ENCODE measurements around the gene NET1. TPM values are rescaled to one million over a fixed set of nuclear protein-coding genes. Genes with fewer than 3 reads are reported as not detected.

The NET1 gene
- total RNA-seq, 1 donor, result 51.0 TPM

GRCh38 chr10:5504146-5505072 is 92.1 kb downstream of the NET1 start:
- Histone ChIP-seq H3K4me1 (ENCODE audit: insufficient read depth, low read length) (no peaks in the 10 kb centered on the region), H3K4me2 (ENCODE audit: insufficient read depth, low read length) (no peak overlapping the region), H2AFZ (ENCODE audit: low read length) (no peak overlapping the region), H4K20me1 (ENCODE audit: insufficient read depth, low read length) (no peaks in the 10 kb centered on the region), H3K9me3 (ENCODE audit: low read depth, low read length) (no peaks in the 10 kb centered on the region), H3K27ac (ENCODE audit: low read depth, low read length) (no peak overlapping the region), H3K36me3 (ENCODE audit: insufficient read depth, low read length) (no peaks in the 10 kb centered on the region), H3K27me3 (ENCODE audit: insufficient read depth, low read length) (peaks cover 30% of the 10 kb centered on the region), H3K4me3 (ENCODE audit: insufficient read depth, low read length) (no peak overlapping the region), H3K79me2 (ENCODE audit: insufficient read depth, low read length) (no peaks in the 10 kb centered on the region)
- TF ChIP-seq, protein P1, sequence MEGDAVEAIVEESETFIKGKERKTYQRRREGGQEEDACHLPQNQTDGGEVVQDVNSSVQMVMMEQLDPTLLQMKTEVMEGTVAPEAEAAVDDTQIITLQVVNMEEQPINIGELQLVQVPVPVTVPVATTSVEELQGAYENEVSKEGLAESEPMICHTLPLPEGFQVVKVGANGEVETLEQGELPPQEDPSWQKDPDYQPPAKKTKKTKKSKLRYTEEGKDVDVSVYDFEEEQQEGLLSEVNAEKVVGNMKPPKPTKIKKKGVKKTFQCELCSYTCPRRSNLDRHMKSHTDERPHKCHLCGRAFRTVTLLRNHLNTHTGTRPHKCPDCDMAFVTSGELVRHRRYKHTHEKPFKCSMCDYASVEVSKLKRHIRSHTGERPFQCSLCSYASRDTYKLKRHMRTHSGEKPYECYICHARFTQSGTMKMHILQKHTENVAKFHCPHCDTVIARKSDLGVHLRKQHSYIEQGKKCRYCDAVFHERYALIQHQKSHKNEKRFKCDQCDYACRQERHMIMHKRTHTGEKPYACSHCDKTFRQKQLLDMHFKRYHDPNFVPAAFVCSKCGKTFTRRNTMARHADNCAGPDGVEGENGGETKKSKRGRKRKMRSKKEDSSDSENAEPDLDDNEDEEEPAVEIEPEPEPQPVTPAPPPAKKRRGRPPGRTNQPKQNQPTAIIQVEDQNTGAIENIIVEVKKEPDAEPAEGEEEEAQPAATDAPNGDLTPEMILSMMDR (IDR thresholded peaks at IDR 0.05; ENCODE audit: extremely low read depth, low read depth, low read length), result no peak
- peak; percentile 74 for DNase-seq (ENCODE audit: insufficient read length, low spot score, missing footprints)

GRCh38 chr10:5506246-5506645 is 93.9 kb downstream of the NET1 start:
- Histone ChIP-seq H3K4me1 (ENCODE audit: insufficient read depth, low read length) (no peaks in the 10 kb centered on the region), H4K20me1 (ENCODE audit: insufficient read depth, low read length) (no peaks in the 10 kb centered on the region), H3K9me3 (ENCODE audit: low read depth, low read length) (no peaks in the 10 kb centered on the region), H3K27ac (ENCODE audit: low read depth, low read length) (no peak overlapping the region), H2AFZ (ENCODE audit: low read length) (no peak overlapping the region), H3K79me2 (ENCODE audit: insufficient read depth, low read length) (no peaks in the 10 kb centered on the region), H3K27me3 (ENCODE audit: insufficient read depth, low read length) (peaks cover 23% of the 10 kb centered on the region), H3K36me3 (ENCODE audit: insufficient read depth, low read length) (no peaks in the 10 kb centered on the region), H3K4me3 (ENCODE audit: insufficient read depth, low read length) (no peak overlapping the region), H3K4me2 (ENCODE audit: insufficient read depth, low read length) (no peak overlapping the region)
- TF ChIP-seq, protein P1 (IDR thresholded peaks at IDR 0.05; ENCODE audit: extremely low read depth, low read depth, low read length), result no peak
- no peak for DNase-seq (ENCODE audit: insufficient read length, low spot score, missing footprints)

DNA sequence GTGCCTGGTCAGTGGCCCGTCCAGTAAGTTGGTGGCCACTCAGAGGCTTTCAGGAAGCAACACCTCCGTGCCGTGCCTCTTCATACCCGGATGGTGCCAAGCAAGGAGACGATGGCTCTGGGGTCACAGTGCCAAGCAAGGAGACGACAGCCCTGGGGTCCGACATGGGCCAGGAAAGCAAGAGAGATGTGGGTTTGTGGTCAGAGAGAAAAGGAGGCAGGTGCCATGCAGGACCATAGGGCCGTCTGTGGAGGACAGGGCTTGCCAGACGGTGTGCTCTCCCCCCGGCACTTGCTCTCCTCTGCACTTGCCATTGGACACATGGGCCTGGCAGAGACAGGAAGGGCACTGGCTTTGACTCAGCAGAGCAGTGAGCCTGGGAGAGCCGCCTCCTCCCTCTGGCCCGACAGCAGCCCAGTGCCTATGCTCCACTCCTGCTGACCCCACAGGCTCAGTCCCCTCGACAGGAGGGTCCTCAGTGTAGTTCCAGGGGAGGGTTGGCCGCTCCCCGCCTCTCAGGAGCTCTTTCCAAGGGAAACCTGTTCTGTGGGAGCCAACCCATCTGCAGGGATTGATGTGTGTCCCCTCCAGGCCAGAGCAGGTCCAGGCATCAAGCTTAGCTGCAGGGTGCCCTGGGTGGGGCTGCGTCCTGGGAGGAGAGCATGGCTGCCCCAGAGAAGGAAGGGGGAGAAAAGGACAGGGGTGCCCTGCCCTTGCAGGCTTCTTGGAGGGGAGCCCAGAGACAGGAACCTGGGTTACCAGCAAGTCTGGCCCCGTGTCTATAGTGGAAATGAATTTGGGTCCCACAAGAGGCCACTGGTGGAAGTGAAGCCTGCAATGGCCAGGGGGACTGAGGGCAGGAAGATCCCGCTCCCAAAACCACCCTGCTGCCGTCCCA is 94.6 kb downstream of the NET1 start:
- Histone ChIP-seq H2AFZ (ENCODE audit: low read length) (no peak overlapping the region), H3K4me3 (ENCODE audit: insufficient read depth, low read length) (no peak overlapping the region), H3K4me2 (ENCODE audit: insufficient read depth, low read length) (no peak overlapping the region), H3K4me1 (ENCODE audit: insufficient read depth, low read length) (no peaks in the 10 kb centered on the region), H3K79me2 (ENCODE audit: insufficient read depth, low read length) (no peaks in the 10 kb centered on the region), H4K20me1 (ENCODE audit: insufficient read depth, low read length) (no peaks in the 10 kb centered on the region), H3K9me3 (ENCODE audit: low read depth, low read length) (no peaks in the 10 kb centered on the region), H3K27me3 (ENCODE audit: insufficient read depth, low read length) (peaks cover 17% of the 10 kb centered on the region), H3K36me3 (ENCODE audit: insufficient read depth, low read length) (no peaks in the 10 kb centered on the region), H3K27ac (ENCODE audit: low read depth, low read length) (no peak overlapping the region)
- peak; percentile 61 for DNase-seq (ENCODE audit: insufficient read length, low spot score, missing footprints)
- TF ChIP-seq, protein P1 (IDR thresholded peaks at IDR 0.05; ENCODE audit: extremely low read depth, low read depth, low read length), result no peak

All from osteoblast (primary cell).